GM12874 (cell line): ENCODE results near the gene ZCCHC3.

Source experiments
- CTCF ChIP-seq: IDR thresholded peaks from 2 replicates; pipeline ENCODE4 v1.5.1; 2011; ENCODE audit warnings: low read depth, mild to moderate bottlenecking, control low read depth, low read length, moderate library complexity; ENCODE audit not compliant: insufficient read depth

The ZCCHC3 gene

GRCh38 chr20:309841-310644 is 12.7 kb downstream of the ZCCHC3 start:
- no peak for TF ChIP-seq CTCF

GRCh38 chr20:310645-311044 is 13.3 kb downstream of the ZCCHC3 start:
- no peak for TF ChIP-seq CTCF

GRCh38 chr20:311609-312008 is 14.2 kb downstream of the ZCCHC3 start:
- TF ChIP-seq CTCF: no peak

GRCh38 chr20:312067-312466 is 14.7 kb downstream of the ZCCHC3 start:
- no peak for TF ChIP-seq CTCF

- no peak for TF ChIP-seq CTCF
Observed at GRCh38 chr20:312866-313265, 15.5 kb downstream of the ZCCHC3 start.

GRCh38 chr20:313402-313801 is 16.0 kb downstream of the ZCCHC3 start:
- TF ChIP-seq CTCF: no peak

- no peak for TF ChIP-seq CTCF
Observed at GRCh38 chr20:313948-314347, 16.6 kb downstream of the ZCCHC3 start.
